ENCODE results near the gene ORM2. TPM values are rescaled to one million over a fixed set of nuclear protein-coding genes. Genes with fewer than 3 reads are reported as not detected.

ORM2 gene
- total RNA-seq, 1 donor from 2014 or later: not detected

GRCh38 chr9:114300153-114300845 is 29.4 kb upstream of the ORM2 start:
- H3K4me2 ChIP-seq (ENCODE audit: low read length): no peak overlapping the region
- no peaks in the 10 kb centered on the region for H3K9me3 ChIP-seq (ENCODE audit: insufficient read depth, low read depth, low read length)
- H2AFZ ChIP-seq (ENCODE audit: low read depth, low read length): no peak overlapping the region
- H3K27ac ChIP-seq (ENCODE audit: low read depth, low read length): no peak overlapping the region
- DNase-seq (ENCODE audit: low read depth) (no peak), FAIRE-seq (no peak)
- H3K4me3 ChIP-seq (ENCODE audit: insufficient read depth, low read depth, low read length): no peak overlapping the region
- Mint-ChIP-seq H3K9me3 (ENCODE audit: unreplicated experiment) (no peaks in the 10 kb centered on the region), H3K36me3 (ENCODE audit: low read depth, unreplicated experiment) (peaks cover 34% of the 10 kb centered on the region), H3K4me1 (ENCODE audit: low read depth, unreplicated experiment) (no peaks in the 10 kb centered on the region), H3K4me3 (ENCODE audit: unreplicated experiment) (no peak overlapping the region), H3K27ac (ENCODE audit: unreplicated experiment) (no peak overlapping the region), H3K27me3 (ENCODE audit: low read depth, unreplicated experiment) (no peaks in the 10 kb centered on the region)
- TF ChIP-seq EZH2 (IDR thresholded peaks at IDR 0.05; ENCODE audit: insufficient read depth, low read length): no peak
- no peaks in the 10 kb centered on the region for H4K20me1 ChIP-seq (ENCODE audit: insufficient read depth, low read length)
- no peaks in the 10 kb centered on the region for H3K27me3 ChIP-seq (ENCODE audit: insufficient read depth, low read length)
- no peaks in the 10 kb centered on the region for H3K4me1 ChIP-seq (ENCODE audit: insufficient read depth, low read length)
- H3K9ac ChIP-seq (ENCODE audit: low read length): no peak overlapping the region
- no peaks in the 10 kb centered on the region for H3K79me2 ChIP-seq (ENCODE audit: insufficient read depth, low read length)
- H3K36me3 ChIP-seq (ENCODE audit: insufficient read depth, low read length): peaks cover 21% of the 10 kb centered on the region

- H3K36me3 ChIP-seq (ENCODE audit: insufficient read depth, low read length): peaks cover 15% of the 10 kb centered on the region
- no peak overlapping the region for H3K4me3 ChIP-seq (ENCODE audit: insufficient read depth, low read depth, low read length)
- H2AFZ ChIP-seq (ENCODE audit: low read depth, low read length): no peak overlapping the region
- no peak overlapping the region for H3K27ac ChIP-seq (ENCODE audit: low read depth, low read length)
- H3K4me2 ChIP-seq (ENCODE audit: low read length): no peak overlapping the region
- no peaks in the 10 kb centered on the region for H3K79me2 ChIP-seq (ENCODE audit: insufficient read depth, low read length)
- Mint-ChIP-seq H3K9me3 (ENCODE audit: unreplicated experiment) (no peaks in the 10 kb centered on the region), H3K27me3 (ENCODE audit: low read depth, unreplicated experiment) (no peaks in the 10 kb centered on the region), H3K36me3 (ENCODE audit: low read depth, unreplicated experiment) (peaks cover 30% of the 10 kb centered on the region), H3K4me1 (ENCODE audit: low read depth, unreplicated experiment) (peaks cover 2% of the 10 kb centered on the region), H3K27ac (ENCODE audit: unreplicated experiment) (no peak overlapping the region), H3K4me3 (ENCODE audit: unreplicated experiment) (no peak overlapping the region)
- no peak for TF ChIP-seq CTCF (IDR thresholded peaks at IDR 0.05; ENCODE audit: insufficient read depth, low read depth, low read length)
- TF ChIP-seq EZH2 (IDR thresholded peaks at IDR 0.05; ENCODE audit: insufficient read depth, low read length): no peak
- H3K4me1 ChIP-seq (ENCODE audit: insufficient read depth, low read length): no peaks in the 10 kb centered on the region
- H4K20me1 ChIP-seq (ENCODE audit: insufficient read depth, low read length): no peaks in the 10 kb centered on the region
- H3K9ac ChIP-seq (ENCODE audit: low read length): no peak overlapping the region
- H3K27me3 ChIP-seq (ENCODE audit: insufficient read depth, low read length): no peaks in the 10 kb centered on the region
- H3K9me3 ChIP-seq (ENCODE audit: insufficient read depth, low read depth, low read length): no peaks in the 10 kb centered on the region
- no peak for FAIRE-seq
- no peak for DNase-seq (ENCODE audit: low read depth)
Measured at GRCh38 chr9:114300846-114301797, 28.5 kb upstream of the ORM2 start.

GRCh38 chr9:114301798-114302565 is 27.7 kb upstream of the ORM2 start:
- Mint-ChIP-seq H3K36me3 (ENCODE audit: low read depth, unreplicated experiment) (peaks cover 28% of the 10 kb centered on the region), H3K4me3 (ENCODE audit: unreplicated experiment) (no peak overlapping the region), H3K9me3 (ENCODE audit: unreplicated experiment) (no peaks in the 10 kb centered on the region), H3K4me1 (ENCODE audit: low read depth, unreplicated experiment) (peaks cover 2% of the 10 kb centered on the region), H3K27ac (ENCODE audit: unreplicated experiment) (no peak overlapping the region), H3K27me3 (ENCODE audit: low read depth, unreplicated experiment) (no peaks in the 10 kb centered on the region)
- TF ChIP-seq EZH2 (IDR thresholded peaks at IDR 0.05; ENCODE audit: insufficient read depth, low read length) (no peak), CTCF (IDR thresholded peaks at IDR 0.05; ENCODE audit: insufficient read depth, low read depth, low read length) (no peak)
- H3K27me3 ChIP-seq (ENCODE audit: insufficient read depth, low read length): no peaks in the 10 kb centered on the region
- H3K9ac ChIP-seq (ENCODE audit: low read length): no peak overlapping the region
- H4K20me1 ChIP-seq (ENCODE audit: insufficient read depth, low read length): no peaks in the 10 kb centered on the region
- FAIRE-seq (no peak), DNase-seq (ENCODE audit: low read depth) (no peak)
- H3K27ac ChIP-seq (ENCODE audit: low read depth, low read length): no peak overlapping the region
- H3K9me3 ChIP-seq (ENCODE audit: insufficient read depth, low read depth, low read length): no peaks in the 10 kb centered on the region
- no peaks in the 10 kb centered on the region for H3K79me2 ChIP-seq (ENCODE audit: insufficient read depth, low read length)
- H3K4me3 ChIP-seq (ENCODE audit: insufficient read depth, low read depth, low read length): no peak overlapping the region
- H3K4me1 ChIP-seq (ENCODE audit: insufficient read depth, low read length): no peaks in the 10 kb centered on the region
- H2AFZ ChIP-seq (ENCODE audit: low read depth, low read length): no peak overlapping the region
- peaks cover 8% of the 10 kb centered on the region for H3K36me3 ChIP-seq (ENCODE audit: insufficient read depth, low read length)
- no peak overlapping the region for H3K4me2 ChIP-seq (ENCODE audit: low read length)

All from astrocyte (in vitro differentiated cells and primary cell).